Activated CD4-positive, alpha-beta T cell treated with anti-CD3 and anti-CD28 coated beads, Interleukin-10, Interleukin-2, amounts not matched to agents 100 ng/mL and 50 ng/mL, durations not matched to agents 16 hours and 8 hours (primary cell): ENCODE measurements around the gene CETP.
"Not testable (repeated sequence)": the region's sequence is repeated elsewhere in the genome, so short reads cannot be mapped to it uniquely, and the experiment has no call there.

Experiments used
- DNase-seq: peaks from one replicate; pipeline ENCODE4 v3.0.0-alpha.2; 2020

Gene CETP

GRCh38 chr16:56964243-56965148 is 2.7 kb downstream of the CETP start:
- DNase-seq, result peak; percentile 95

DNA sequence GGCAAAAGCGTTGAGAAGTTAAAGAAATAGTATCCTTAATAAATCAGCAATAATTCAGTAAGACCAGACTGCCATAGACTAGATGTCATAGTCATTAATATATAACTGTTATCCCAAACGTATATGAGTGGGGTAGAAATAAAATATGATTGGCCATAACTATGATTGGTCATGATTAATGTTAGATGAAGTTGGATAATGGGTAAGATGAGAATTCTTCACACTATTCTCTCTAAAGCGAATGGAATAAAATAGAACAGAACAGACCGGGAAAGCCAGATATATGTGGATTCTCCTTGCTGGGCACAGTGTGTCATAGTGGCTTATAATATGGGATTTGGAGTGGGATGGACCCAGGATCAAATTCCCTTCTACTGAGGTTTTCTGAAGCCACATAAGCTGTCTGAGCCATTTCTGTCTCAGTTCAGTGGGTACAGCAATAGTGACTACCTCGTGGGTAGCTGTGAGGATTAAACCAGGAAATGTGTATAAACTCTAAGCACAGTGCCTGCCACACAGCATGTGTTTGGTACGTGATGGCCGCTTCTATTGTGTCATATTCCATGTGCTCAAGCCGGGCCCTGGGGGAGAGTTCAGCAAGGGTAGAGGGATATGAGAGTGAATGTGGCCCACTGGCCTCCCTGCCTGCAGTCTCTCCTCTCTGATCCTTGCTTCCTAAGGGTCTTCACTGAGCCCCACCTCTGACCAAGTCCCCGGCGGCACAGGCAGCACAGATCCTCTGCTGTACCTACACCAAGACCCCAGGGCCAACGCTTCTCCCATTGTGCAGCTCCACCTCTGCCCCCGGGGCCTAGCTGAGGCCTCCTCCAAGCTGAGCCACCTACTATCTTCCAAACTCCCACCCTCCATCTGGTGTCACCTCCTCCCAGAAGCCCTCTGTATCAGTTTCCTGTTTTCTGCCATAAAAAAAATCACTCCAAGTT is 3.7 kb downstream of the CETP start:
- DNase-seq, result no peak

DNA sequence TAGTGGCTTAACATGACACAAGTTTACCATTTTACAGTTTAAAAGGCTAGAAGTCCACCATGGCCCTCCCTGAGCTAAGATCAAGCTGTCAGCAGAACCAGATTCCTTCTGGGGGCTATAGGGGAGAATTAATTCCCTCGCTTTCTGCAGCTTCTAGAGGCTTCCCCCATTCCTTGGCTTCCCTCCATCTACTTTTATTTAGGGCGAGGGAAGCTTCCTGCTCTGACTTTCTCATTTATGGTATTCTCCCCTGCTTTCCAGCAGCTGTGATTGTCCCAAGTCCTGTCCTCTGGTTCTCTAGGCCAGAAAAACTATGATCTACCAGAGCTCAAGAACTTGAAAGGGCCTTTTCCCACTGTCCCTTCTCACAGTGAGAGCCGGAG is 4.3 kb downstream of the CETP start:
- no peak for DNase-seq

GRCh38 chr16:56967733-56968132 is 6.0 kb downstream of the CETP start:
- no peak for DNase-seq

DNA sequence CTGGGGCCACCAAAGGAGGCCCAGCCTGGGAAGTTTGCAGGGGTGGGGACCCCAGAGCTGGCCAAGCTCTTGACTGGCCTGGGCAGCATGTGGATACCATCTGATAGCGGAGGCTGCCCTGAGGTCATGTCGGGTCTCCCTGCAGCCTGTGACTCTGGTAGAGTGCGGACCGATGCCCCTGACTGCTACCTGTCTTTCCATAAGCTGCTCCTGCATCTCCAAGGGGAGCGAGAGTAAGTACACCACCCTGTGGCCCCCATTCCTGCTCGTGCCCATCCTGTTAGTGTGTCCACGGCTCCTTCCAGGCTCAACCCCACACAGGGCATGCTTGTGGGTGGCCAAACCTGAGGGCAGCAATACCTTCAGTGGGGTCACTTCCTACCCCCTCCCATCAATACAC is 8.0 kb downstream of the CETP start:
- DNase-seq, result no peak

- no peak for DNase-seq
These were observed 9.4 kb downstream of the CETP start for GRCh38 chr16:56970934-56971767.

- DNase-seq, result no peak
These were observed 10.0 kb downstream of the CETP start for GRCh38 chr16:56971768-56972043.

DNA sequence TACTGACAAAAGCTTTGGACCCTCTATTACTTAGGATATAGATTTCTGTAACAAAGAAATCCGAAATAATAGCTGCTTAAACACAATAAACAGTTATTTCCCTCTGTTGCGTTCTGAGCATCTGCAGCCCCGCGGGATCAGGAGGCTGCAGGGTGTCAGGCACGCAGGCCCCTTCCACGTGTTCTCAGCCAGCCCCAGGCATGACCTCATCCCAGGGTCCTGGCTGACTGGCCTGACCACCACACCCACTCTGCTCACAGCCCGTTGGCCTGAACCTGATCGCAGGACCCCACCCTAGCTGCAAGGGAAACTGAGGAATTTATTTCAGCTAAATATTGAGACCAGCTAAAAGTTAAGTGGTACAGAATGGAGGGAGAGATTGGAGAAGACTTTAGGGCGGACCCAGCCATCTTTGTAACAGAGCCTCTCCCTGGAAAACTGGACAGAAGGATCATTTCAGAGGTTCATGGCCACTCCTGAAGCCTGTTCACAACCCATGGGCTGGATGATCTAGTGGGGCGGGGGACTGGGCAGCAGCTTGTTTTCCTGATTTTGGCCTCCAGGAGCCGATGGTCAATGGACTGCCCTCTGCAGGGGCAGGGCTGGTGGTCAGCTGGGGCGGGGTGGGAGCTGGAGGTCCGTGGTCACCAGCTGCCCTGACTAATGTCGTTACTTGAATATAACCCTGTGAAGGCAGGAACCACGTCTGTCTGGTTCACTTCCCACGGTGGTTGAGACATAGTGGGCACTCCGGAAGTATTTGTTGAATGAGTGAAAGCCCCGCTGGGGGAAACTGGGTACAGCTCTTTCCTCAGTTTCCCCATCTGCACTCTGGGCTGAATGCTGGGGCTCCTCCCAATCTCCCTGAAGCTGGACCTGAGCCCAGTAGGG is 10.9 kb downstream of the CETP start:
- no peak for DNase-seq

GRCh38 chr16:56973294-56973689 is 11.5 kb downstream of the CETP start:
- no peak for DNase-seq

DNA sequence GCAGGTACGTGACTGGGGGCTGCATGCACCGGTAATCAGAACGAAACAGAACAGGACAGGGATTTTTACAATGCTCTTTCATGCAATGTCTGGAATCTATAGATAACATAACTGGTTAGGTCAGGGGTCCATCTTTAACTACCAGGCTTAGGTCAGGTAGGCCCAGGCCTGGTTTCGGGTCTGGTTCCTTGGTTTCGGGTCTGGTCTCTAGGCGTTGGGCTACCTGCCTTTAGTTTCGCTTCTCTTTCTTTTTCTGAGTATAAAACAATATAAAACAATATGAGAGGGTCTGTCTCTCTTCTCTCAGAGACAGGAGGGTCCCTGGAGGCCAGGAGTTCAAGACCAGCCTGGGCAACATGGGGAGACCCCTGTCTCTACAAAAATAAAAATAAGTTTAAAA is 12.1 kb downstream of the CETP start:
- DNase-seq, result not testable (repeated sequence)

GRCh38 chr16:56974549-56975300 is 13.0 kb downstream of the CETP start:
- DNase-seq, result no peak

GRCh38 chr16:56975714-56976113 is 14.0 kb downstream of the CETP start:
- no peak for DNase-seq

DNA sequence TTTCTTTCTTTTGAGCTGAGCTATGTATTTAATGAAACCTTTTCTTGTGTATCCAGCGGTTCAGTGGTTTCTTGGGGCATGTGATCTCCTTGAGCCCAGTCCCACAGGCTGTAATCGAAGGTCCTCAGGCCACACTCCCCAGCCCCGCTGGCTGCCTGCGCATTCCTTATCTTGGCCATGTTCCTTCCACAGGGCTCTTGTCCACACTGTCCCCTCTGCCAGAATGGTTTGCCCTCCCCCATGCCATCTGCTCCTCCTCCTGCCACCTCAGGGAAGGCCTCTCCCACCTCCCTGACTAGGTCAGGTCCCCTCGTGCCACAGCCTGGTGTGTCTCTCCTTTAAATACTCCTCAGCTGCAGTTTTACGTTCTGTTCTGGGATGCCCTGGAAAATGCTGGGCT is 15.5 kb downstream of the CETP start:
- no peak for DNase-seq

- no peak for DNase-seq
These were observed 16.2 kb downstream of the CETP start for GRCh38 chr16:56977823-56978430.

DNA sequence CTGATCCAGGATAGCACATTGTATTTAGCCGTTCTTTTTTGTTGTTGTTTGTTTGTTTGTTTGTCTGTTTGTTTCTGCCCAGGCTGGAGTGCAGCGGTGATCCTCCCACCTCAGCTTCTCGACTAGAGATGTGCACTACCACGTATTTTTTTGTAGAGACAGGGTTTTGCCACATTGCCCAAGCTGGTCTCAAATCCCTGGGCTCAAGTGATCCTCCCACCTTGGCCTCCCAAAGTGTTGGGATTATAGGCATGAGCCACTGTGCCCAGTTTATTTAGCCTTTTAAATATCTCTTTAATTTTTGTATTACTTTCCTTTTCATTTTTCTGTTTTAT is 18.4 kb downstream of the CETP start:
- no peak for DNase-seq

- DNase-seq, result no peak
These were observed 19.3 kb downstream of the CETP start for GRCh38 chr16:56980792-56981724.

- no peak for DNase-seq
These were observed 20.1 kb downstream of the CETP start for GRCh38 chr16:56981729-56982271.

GRCh38 chr16:56982695-56983094 is 20.9 kb downstream of the CETP start:
- DNase-seq, result no peak

DNA sequence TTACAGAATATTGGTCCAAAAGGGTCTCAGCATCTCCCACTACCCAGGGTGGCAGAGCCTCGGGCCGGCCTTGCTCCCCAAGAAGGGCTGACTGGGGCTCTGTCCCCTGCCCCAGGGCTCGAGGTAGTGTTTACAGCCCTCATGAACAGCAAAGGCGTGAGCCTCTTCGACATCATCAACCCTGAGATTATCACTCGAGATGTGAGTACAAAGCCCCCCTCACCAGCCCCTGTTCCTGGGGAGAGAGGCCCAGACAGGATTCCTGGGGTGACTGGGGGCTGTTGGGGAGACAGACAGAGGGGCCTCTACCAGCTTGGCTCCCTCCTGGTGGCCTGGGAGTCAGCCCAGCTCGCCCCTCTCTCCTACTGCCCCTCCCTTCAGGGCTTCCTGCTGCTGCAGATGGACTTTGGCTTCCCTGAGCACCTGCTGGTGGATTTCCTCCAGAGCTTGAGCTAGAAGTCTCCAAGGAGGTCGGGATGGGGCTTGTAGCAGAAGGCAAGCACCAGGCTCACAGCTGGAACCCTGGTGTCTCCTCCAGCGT is 21.5 kb downstream of the CETP start:
- no peak for DNase-seq
